ENCODE results near the gene TSPAN2. TPM values are rescaled to one million over a fixed set of nuclear protein-coding genes. Genes with fewer than 3 reads are reported as not detected.

TSPAN2 gene
- total and polyA plus RNA-seq, 2 of the 4 experiments (the other 2 are of a cell fraction) = 0.18 to 0.60 TPM

DNA sequence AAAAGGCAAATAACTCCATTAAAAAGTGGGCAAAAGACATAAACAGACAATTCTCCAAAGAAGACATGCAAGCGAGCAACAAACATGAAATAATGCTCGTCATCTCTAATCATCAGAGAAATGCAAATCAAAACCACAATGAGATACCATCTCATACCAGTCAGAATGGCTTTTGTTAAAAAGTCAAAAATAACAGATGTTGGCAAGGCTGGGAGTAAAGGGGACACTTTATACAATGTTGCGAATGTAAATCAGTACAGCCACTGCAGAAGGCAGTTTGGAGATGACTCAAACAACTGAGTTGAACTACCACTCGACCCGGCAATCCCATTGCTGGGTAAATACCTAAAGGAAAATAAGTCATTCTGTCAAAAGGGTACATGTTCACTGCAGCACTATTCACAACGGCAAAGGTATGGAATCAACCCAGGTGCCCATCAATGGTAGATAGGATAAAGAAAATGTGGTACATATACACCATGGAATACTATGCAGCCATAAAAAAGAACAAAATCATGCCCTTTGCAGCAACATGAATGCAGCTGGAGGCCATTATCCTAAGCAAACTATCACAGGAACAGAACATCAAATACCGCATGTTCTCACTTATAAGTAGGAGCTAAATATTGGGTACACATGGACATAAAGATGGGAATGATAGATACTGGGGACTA lies 25.9 kb downstream of the TSPAN2 start:
- Histone ChIP-seq H2AK5ac (ENCODE audit: low read depth, low read length) (no peak overlapping the region), H3K79me1 (ENCODE audit: low read depth in 1 of 2, low read length in 2 of 2) (no peaks in the 10 kb centered on the region), H2AFZ (replicated peaks; ENCODE audit: low read length, poor library complexity) (no peak overlapping the region), H3K36me3 (ENCODE audit: control insufficient read depth, insufficient read depth, low read length) (no peaks in the 10 kb centered on the region), H3K23ac (ENCODE audit: low read depth, low read length) (no peak overlapping the region), H4K8ac (ENCODE audit: low read depth in 2 of 2, low read length in 2 of 2) (no peak overlapping the region), H3K4me3 (ENCODE audit: insufficient read depth, low read depth, low read length) (no peak overlapping the region), H2BK15ac (ENCODE audit: low read depth, low read length) (no peak overlapping the region), H2AK9ac (replicated peaks; ENCODE audit: low read depth, low read length, poor library complexity) (no peak overlapping the region), H3K9ac (ENCODE audit: low read depth, low read length) (no peak overlapping the region), H3K14ac (replicated peaks; ENCODE audit: low read depth, low read length) (no peak overlapping the region), H2BK20ac (ENCODE audit: low read depth, low read length) (no peak overlapping the region), H3K9me1 (ENCODE audit: insufficient read depth, low read length) (no peaks in the 10 kb centered on the region), H4K5ac (ENCODE audit: low read depth, low read length) (no peak overlapping the region), H3K56ac (ENCODE audit: extremely low read depth, insufficient read depth, low read length) (no peak overlapping the region), H3K4ac (ENCODE audit: low read depth, low read length) (no peak overlapping the region), H3K27me3 (ENCODE audit: control insufficient read depth, insufficient read depth, low read length) (no peaks in the 10 kb centered on the region), H3K27ac (ENCODE audit: insufficient read depth, low read length) (no peak overlapping the region), H4K91ac (ENCODE audit: insufficient read depth, low read depth, low read length) (no peak overlapping the region), H3K4me1 (ENCODE audit: control insufficient read depth, insufficient read depth, low read length) (no peaks in the 10 kb centered on the region; the same call in 1 of the 2 replicates), H2BK120ac (ENCODE audit: low read depth, low read length) (no peak overlapping the region), H2BK5ac (ENCODE audit: low read depth, low read length, poor library complexity, severe bottlenecking) (no peak overlapping the region), H3K4me2 (ENCODE audit: low read depth, low read length) (no peak overlapping the region), H3K18ac (ENCODE audit: low read depth, low read length) (no peak overlapping the region), H4K20me1 (ENCODE audit: insufficient read depth, low read length) (no peaks in the 10 kb centered on the region), H3K9me3 (ENCODE audit: control insufficient read depth, insufficient read depth, low read length) (no peaks in the 10 kb centered on the region)
- no TSS peak for BruUV-seq (replicated peaks)
- WGBS, 2 experiments (ENCODE audit: extremely low coverage in 2 of 2, insufficient read length in 1 of 2) = 100% methylated on average over 1 of the region's 7 CpGs; no CpG with 5 or more reads in 1 of the 2 experiments
- intact Hi-C loops (cut with micrococcal nuclease) (no loop called here), in situ Hi-C loops (cut with MboI; ENCODE audit: low sequenced_read_pairs) (no loop called here), dilution Hi-C loops (cut with HindIII; ENCODE audit: low sequenced_read_pairs, unreplicated experiment) (no loop called here)
- DNase-seq = no peak
- ChIA-PET POLR2A (ENCODE audit: unreplicated experiment) (no interaction called here), CTCF (interaction anchor here (1.6 kb wide), 1 partner anchor 11 kb away, joined by 6 read pairs; no protein-coding TSS in a partner anchor)
- ATAC-seq (ENCODE audit: low read depth) = no peak
- no peak for TF ChIP-seq BHLHE40 (IDR thresholded peaks at IDR 0.05; ENCODE audit: low read depth, low read length)
- TF ChIP-seq MXI1 (IDR thresholded peaks at IDR 0.05; ENCODE audit: borderline replicate concordance, low read depth, low read length) = no peak
- TF ChIP-seq, protein P1, sequence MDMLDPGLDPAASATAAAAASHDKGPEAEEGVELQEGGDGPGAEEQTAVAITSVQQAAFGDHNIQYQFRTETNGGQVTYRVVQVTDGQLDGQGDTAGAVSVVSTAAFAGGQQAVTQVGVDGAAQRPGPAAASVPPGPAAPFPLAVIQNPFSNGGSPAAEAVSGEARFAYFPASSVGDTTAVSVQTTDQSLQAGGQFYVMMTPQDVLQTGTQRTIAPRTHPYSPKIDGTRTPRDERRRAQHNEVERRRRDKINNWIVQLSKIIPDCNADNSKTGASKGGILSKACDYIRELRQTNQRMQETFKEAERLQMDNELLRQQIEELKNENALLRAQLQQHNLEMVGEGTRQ (IDR thresholded peaks at IDR 0.05; ENCODE audit: low read depth, low read length) = no peak
- TF ChIP-seq CEBPB (IDR thresholded peaks at IDR 0.05; ENCODE audit: low read depth, low read length) = no peak
- TF ChIP-seq, protein P2, sequence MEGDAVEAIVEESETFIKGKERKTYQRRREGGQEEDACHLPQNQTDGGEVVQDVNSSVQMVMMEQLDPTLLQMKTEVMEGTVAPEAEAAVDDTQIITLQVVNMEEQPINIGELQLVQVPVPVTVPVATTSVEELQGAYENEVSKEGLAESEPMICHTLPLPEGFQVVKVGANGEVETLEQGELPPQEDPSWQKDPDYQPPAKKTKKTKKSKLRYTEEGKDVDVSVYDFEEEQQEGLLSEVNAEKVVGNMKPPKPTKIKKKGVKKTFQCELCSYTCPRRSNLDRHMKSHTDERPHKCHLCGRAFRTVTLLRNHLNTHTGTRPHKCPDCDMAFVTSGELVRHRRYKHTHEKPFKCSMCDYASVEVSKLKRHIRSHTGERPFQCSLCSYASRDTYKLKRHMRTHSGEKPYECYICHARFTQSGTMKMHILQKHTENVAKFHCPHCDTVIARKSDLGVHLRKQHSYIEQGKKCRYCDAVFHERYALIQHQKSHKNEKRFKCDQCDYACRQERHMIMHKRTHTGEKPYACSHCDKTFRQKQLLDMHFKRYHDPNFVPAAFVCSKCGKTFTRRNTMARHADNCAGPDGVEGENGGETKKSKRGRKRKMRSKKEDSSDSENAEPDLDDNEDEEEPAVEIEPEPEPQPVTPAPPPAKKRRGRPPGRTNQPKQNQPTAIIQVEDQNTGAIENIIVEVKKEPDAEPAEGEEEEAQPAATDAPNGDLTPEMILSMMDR (conservative IDR thresholded peaks at IDR 0.05; ENCODE audit: low read depth, low read length) = no peak
- no peak for TF ChIP-seq POLR2A (IDR thresholded peaks at IDR 0.05; ENCODE audit: low read depth, low read length)
- no peak for TF ChIP-seq CHD1 (IDR thresholded peaks at IDR 0.05; ENCODE audit: low read depth, low read length)
- TF ChIP-seq RAD21 (IDR thresholded peaks at IDR 0.05; ENCODE audit: low read length) = no peak
- no peak for TF ChIP-seq RCOR1 (IDR thresholded peaks at IDR 0.05; ENCODE audit: insufficient replicate concordance, low read length)
- TF ChIP-seq NFE2L2 (IDR thresholded peaks at IDR 0.05; ENCODE audit: low read depth, low read length) = no peak
- TF ChIP-seq, protein P3, sequence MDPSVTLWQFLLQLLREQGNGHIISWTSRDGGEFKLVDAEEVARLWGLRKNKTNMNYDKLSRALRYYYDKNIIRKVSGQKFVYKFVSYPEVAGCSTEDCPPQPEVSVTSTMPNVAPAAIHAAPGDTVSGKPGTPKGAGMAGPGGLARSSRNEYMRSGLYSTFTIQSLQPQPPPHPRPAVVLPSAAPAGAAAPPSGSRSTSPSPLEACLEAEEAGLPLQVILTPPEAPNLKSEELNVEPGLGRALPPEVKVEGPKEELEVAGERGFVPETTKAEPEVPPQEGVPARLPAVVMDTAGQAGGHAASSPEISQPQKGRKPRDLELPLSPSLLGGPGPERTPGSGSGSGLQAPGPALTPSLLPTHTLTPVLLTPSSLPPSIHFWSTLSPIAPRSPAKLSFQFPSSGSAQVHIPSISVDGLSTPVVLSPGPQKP (IDR thresholded peaks at IDR 0.05; ENCODE audit: borderline replicate concordance, low read depth, low read length) = no peak

Data from IMR-90 (cell line).